Retinal pigment epithelial cell (primary cell): Measurements from ENCODE around the gene SMIM20.
A peak's percentile ranks its signal among the peaks of the same experiment; 100 is the strongest.

Experiments
- DNase-seq: peaks from one replicate; pipeline ENCODE4 v3.0.0-alpha.2; 2010; ENCODE audit warnings: low read depth
- H3K4me3 ChIP-seq: 2 replicates; pipeline ENCODE4 v1.5.1; 2011; ENCODE audit warnings: mild to moderate bottlenecking, low read length, control low read depth, moderate library complexity
- TF ChIP-seq, protein P1 (sequence below): conservative IDR thresholded peaks from 2 replicates; pipeline ENCODE4 v1.5.1; 2011; ENCODE audit warnings: low read depth, low read length, control low read depth, inconsistent platforms

The SMIM20 gene

GRCh38 chr4:25970691-25971432 is 56.8 kb downstream of the SMIM20 start:
- no peak overlapping the region for H3K4me3 ChIP-seq
- TF ChIP-seq, protein P1, sequence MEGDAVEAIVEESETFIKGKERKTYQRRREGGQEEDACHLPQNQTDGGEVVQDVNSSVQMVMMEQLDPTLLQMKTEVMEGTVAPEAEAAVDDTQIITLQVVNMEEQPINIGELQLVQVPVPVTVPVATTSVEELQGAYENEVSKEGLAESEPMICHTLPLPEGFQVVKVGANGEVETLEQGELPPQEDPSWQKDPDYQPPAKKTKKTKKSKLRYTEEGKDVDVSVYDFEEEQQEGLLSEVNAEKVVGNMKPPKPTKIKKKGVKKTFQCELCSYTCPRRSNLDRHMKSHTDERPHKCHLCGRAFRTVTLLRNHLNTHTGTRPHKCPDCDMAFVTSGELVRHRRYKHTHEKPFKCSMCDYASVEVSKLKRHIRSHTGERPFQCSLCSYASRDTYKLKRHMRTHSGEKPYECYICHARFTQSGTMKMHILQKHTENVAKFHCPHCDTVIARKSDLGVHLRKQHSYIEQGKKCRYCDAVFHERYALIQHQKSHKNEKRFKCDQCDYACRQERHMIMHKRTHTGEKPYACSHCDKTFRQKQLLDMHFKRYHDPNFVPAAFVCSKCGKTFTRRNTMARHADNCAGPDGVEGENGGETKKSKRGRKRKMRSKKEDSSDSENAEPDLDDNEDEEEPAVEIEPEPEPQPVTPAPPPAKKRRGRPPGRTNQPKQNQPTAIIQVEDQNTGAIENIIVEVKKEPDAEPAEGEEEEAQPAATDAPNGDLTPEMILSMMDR, result no peak
- DNase-seq, result peak; percentile 48

GRCh38 chr4:25972366-25972765 is 58.3 kb downstream of the SMIM20 start:
- no peak overlapping the region for H3K4me3 ChIP-seq
- TF ChIP-seq, protein P1, result no peak
- no peak for DNase-seq

DNA sequence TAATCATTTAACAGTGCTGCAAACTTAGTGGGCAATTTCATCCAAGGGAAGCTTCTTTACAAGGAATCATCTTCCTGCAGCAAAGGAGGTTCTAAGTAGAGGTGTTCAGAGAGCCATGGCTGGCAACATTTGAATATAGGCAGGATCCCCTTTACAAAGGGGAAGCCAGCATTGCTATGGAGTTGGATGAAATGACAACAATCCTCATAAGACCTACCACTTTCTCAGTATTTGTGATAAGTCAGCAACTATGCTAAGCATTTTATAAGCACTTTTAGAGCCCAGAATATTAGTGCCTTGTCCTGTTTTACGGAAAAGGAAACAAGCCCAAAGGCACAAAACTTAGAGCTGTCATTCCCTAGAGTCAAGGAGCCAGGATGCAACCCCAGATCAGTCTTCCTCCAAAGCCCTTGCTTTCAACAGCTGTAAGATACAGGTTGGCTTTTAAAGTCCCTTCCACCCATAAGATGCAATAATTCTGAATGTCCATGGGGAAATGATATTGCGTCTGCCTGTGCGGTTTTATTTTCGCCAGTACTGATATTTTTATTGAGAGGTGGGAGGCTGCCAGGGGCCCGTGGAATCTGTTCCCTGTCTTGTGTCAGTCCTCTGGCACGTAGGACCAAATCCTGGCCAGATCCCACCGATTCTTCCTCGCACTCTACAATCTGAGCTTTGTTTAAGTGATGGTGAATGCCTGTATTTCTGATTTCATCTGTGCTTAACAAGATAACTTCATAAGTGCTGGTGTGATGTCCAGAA is 59.1 kb downstream of the SMIM20 start:
- no peak for DNase-seq
- TF ChIP-seq, protein P1, result no peak
- H3K4me3 ChIP-seq, result no peak overlapping the region

- DNase-seq, result no peak
- TF ChIP-seq, protein P1, result no peak
- H3K4me3 ChIP-seq, result no peak overlapping the region
Observed at GRCh38 chr4:25976780-25977179, 62.8 kb downstream of the SMIM20 start.

DNA sequence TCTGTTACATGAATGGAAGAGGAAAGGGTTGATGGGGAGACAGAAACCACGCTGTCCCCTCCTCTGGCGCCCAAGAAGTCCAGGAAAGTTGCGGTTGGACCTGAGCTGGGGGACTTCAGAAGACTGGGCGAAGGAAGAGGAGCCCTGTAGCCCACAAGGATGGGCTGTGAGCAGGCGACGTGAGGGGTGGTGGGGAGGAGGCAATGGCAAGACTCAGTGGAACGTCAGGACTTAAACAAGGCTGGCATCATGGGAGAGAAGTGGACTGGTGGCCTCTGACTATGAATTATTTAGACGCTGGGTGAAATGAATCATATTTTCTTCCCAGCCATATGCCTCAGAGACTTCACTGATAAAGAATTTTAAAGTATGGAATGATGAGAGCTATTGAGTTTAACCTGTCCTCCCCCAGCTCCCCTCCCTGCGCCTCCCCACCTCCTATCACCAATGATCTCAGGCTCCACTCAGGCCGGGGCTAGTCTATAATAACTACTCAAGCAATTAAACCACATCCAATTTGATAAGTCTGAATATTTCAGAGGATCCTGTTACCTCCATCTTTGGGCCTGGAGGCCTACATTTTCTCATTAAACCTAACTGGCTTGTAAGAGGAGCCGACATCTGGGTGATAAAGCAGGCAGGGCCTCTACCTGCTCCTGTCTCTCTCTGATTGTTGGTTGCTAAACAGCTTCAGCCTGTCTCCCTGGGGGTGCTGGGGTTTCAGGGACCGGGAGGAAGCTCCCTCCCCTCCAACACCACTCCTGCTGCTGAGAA is 63.6 kb downstream of the SMIM20 start:
- no peak for DNase-seq
- TF ChIP-seq, protein P1, result no peak

GRCh38 chr4:25978327-25978726 is 64.3 kb downstream of the SMIM20 start:
- TF ChIP-seq, protein P1, result no peak
- H3K4me3 ChIP-seq, result no peak overlapping the region

More for the DNA sequence above, 63.6 kb downstream of the SMIM20 start:
- no peak overlapping the region for H3K4me3 ChIP-seq

More at GRCh38 chr4:25978327-25978726, 64.3 kb downstream of the SMIM20 start:
- DNase-seq, result no peak
